Measurements from ENCODE around the gene ST7L. TPM values are rescaled to one million over a fixed set of nuclear protein-coding genes. Genes with fewer than 3 reads are reported as not detected.

The ST7L gene
- total RNA-seq, 1 experiment from 2014 or later, result 18.0 TPM

GRCh38 chr1:112513112-112513870 lies 105.7 kb downstream of the ST7L start:
- H3K27me3 Mint-ChIP-seq (ENCODE audit: low read depth), result peaks cover 49% of the 10 kb centered on the region
- H3K4me3 Mint-ChIP-seq, result no peak overlapping the region
- TF ChIP-seq OVOL2 (CRISPR knock-in tag; IDR thresholded peaks at IDR 0.05; ENCODE audit: borderline replicate concordance), result no peak
- TF ChIP-seq, protein P1, sequence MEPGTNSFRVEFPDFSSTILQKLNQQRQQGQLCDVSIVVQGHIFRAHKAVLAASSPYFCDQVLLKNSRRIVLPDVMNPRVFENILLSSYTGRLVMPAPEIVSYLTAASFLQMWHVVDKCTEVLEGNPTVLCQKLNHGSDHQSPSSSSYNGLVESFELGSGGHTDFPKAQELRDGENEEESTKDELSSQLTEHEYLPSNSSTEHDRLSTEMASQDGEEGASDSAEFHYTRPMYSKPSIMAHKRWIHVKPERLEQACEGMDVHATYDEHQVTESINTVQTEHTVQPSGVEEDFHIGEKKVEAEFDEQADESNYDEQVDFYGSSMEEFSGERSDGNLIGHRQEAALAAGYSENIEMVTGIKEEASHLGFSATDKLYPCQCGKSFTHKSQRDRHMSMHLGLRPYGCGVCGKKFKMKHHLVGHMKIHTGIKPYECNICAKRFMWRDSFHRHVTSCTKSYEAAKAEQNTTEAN (CRISPR knock-in tag; IDR thresholded peaks at IDR 0.05), result no peak
- no peak for TF ChIP-seq ETV6 (CRISPR knock-in tag; IDR thresholded peaks at IDR 0.05)
- no peak for TF ChIP-seq GABPB1 (CRISPR knock-in tag; IDR thresholded peaks at IDR 0.05)
- no peak for TF ChIP-seq ERG (CRISPR knock-in tag; IDR thresholded peaks at IDR 0.05)
- no peak for TF ChIP-seq CBFB (CRISPR knock-in tag; IDR thresholded peaks at IDR 0.05; ENCODE audit: low read depth)
- TF ChIP-seq, protein P2, sequence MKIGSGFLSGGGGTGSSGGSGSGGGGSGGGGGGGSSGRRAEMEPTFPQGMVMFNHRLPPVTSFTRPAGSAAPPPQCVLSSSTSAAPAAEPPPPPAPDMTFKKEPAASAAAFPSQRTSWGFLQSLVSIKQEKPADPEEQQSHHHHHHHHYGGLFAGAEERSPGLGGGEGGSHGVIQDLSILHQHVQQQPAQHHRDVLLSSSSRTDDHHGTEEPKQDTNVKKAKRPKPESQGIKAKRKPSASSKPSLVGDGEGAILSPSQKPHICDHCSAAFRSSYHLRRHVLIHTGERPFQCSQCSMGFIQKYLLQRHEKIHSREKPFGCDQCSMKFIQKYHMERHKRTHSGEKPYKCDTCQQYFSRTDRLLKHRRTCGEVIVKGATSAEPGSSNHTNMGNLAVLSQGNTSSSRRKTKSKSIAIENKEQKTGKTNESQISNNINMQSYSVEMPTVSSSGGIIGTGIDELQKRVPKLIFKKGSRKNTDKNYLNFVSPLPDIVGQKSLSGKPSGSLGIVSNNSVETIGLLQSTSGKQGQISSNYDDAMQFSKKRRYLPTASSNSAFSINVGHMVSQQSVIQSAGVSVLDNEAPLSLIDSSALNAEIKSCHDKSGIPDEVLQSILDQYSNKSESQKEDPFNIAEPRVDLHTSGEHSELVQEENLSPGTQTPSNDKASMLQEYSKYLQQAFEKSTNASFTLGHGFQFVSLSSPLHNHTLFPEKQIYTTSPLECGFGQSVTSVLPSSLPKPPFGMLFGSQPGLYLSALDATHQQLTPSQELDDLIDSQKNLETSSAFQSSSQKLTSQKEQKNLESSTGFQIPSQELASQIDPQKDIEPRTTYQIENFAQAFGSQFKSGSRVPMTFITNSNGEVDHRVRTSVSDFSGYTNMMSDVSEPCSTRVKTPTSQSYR (CRISPR knock-in tag; IDR thresholded peaks at IDR 0.05), result no peak
- TF ChIP-seq FOXP4 (CRISPR knock-in tag; IDR thresholded peaks at IDR 0.05), result no peak
- no peak for TF ChIP-seq RELA (CRISPR knock-in tag; IDR thresholded peaks at IDR 0.05; ENCODE audit: borderline replicate concordance)
- TF ChIP-seq, protein P3, sequence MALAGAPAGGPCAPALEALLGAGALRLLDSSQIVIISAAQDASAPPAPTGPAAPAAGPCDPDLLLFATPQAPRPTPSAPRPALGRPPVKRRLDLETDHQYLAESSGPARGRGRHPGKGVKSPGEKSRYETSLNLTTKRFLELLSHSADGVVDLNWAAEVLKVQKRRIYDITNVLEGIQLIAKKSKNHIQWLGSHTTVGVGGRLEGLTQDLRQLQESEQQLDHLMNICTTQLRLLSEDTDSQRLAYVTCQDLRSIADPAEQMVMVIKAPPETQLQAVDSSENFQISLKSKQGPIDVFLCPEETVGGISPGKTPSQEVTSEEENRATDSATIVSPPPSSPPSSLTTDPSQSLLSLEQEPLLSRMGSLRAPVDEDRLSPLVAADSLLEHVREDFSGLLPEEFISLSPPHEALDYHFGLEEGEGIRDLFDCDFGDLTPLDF (CRISPR knock-in tag; IDR thresholded peaks at IDR 0.05), result no peak
- TF ChIP-seq CREB1 (CRISPR knock-in tag; IDR thresholded peaks at IDR 0.05), result no peak
- TF ChIP-seq TEAD4 (CRISPR knock-in tag; IDR thresholded peaks at IDR 0.05), result no peak
- TF ChIP-seq NR2C2 (CRISPR knock-in tag; IDR thresholded peaks at IDR 0.05), result no peak
- TF ChIP-seq, protein P4, sequence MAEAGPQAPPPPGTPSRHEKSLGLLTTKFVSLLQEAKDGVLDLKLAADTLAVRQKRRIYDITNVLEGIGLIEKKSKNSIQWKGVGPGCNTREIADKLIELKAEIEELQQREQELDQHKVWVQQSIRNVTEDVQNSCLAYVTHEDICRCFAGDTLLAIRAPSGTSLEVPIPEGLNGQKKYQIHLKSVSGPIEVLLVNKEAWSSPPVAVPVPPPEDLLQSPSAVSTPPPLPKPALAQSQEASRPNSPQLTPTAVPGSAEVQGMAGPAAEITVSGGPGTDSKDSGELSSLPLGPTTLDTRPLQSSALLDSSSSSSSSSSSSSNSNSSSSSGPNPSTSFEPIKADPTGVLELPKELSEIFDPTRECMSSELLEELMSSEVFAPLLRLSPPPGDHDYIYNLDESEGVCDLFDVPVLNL (CRISPR knock-in tag; IDR thresholded peaks at IDR 0.05; ENCODE audit: borderline replicate concordance, low read depth), result no peak
- TF ChIP-seq IRF2 (CRISPR knock-in tag; IDR thresholded peaks at IDR 0.05; ENCODE audit: borderline replicate concordance, low read depth), result no peak
- TF ChIP-seq GTF2I (CRISPR knock-in tag; conservative IDR thresholded peaks at IDR 0.05), result no peak
- no peaks in the 10 kb centered on the region for H3K9me3 Mint-ChIP-seq
- DNase-seq (ENCODE audit: low spot score) (no peak), ATAC-seq (no peak)
- no peak overlapping the region for H3K27ac Mint-ChIP-seq
- peaks cover 23% of the 10 kb centered on the region for H3K4me1 Mint-ChIP-seq
- H3K36me3 Mint-ChIP-seq, result no peaks in the 10 kb centered on the region
- ChIA-PET CTCF (interaction anchor here (1.0 to 1.9 kb wide), 2 partner anchors 11 to 48 kb away, joined by 4 to 5 read pairs; no protein-coding TSS in a partner anchor), POLR2A (no interaction called here)

Data from WTC11 (cell line).